ENCODE measurements around the gene CMIP.

CMIP gene

GRCh38 chr16:81497690-81498089 is 53.1 kb downstream of the CMIP start:
- peak; percentile 23 for DNase-seq

DNA sequence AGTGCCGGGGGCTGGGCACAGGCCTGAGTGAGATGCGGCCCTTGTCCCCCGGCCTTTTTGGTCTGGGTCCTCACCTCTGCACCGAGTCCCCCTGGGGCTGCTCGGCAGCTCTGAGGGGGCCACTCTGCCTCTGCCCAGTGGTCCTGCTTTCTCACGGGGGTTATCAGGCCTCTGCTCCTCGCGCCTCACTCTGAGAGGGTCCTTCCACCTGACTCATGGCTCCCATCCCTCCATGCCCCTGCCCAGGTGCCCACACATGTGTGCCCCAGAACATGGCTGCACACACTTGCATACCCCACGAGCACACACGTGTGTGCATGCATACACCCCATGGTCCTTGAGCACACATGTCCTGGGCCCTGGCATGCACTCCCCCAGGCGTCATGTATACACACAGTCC is 53.7 kb downstream of the CMIP start:
- no peak for DNase-seq

DNA sequence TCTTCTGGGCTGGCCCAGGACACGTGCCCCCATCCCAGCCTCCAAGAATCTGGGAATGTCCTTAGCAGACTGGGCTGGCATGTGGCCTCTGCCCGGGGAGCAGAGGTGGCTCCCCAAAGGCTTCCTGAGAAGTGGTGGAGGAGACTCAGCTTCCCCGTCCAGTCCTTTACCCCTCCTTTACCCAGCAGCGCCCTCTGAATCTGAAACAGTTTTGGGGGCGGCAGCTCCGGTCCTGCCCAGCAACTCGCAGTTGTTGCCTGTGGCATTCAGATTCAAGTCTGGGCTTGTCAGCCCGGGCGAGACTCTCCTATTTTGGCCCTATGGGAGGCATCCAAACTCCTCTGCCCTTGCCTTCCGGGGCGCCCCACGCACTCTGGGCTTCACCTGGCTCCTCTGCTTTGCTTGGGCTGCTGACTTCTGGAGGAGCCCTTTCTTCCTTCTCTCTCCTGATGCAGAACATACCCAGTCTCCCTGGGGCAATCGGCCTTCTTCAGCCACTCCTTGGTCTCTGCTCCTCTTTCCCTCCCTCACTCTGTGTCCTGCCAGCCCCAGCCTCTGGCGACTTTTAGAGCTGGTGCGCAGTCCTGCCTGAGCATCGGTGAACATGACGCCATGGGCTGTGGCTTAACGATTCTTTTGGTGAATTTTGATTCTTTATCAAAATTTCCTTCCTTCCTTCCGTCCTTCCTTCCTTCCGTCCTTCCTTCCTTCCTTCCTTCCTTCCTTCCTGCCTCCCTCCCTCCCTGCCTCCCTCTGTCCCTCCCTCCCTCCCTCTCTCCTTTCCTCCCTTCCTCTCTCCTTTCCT is 55.2 kb downstream of the CMIP start:
- DNase-seq = no peak

DNA sequence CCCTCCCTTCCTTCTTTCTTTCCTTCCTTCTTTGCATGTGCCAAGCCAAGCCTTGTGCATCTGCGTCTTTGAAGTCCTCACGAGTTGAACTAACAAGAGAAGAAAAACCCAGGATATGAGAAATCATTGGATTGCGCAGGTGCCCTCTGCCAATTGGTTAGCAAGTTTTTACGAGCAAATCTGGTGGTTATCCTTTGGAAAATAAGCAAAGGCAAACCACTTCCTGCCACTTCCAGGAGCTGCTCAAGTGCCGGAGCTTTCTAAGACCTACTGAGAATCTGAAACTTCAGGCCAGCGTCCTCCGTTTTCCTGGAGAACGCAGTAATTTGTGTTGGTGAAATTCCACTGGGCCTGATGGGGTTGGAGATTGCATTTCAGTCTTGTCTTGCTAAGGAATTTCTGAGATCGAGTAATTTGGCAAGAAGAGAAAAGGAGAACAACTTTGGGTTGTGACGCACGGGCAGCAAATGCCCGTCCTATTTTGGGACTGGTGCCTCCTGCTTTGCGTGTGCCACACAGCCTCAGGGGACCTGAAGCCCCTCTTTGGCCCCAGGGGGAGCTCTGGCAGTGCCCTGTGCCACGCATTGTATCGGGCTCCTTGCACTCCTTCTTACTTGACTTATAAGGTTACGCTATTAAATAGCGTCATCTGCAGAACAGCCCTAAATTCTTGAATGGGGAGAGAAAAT is 56.4 kb downstream of the CMIP start:
- DNase-seq = no peak

DNA sequence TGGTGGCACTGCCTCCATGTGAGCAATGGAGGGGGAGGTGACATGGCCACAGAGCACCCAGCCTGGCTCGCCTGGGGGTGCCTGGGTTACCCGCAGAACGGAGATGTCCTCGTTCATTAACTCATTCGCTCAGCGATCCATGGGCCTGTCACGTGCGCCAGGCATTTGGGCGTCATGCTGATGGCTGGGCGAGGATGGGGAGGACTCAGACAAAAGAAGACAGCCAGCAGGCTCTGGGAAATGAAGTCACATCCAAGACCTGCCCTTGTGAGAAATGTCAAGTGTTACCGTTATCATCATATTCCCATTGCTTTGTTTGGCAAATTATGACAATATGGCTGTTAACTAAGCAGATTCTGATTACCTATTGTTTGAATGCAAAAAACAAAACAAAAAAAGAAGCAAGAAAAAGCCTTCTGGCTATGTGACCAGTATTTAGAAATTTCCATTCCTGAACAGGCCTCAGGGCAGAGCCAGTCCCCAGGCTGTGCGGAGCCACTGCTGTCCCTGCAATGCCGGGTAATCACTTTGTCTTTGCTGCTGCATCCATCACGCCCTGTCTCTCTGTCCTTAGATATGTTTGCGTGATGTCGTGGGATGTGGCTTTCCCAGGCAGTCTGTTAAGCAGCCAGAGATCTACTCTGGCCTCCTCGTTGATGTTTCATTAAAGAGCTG is 57.9 kb downstream of the CMIP start:
- no peak for DNase-seq

DNA sequence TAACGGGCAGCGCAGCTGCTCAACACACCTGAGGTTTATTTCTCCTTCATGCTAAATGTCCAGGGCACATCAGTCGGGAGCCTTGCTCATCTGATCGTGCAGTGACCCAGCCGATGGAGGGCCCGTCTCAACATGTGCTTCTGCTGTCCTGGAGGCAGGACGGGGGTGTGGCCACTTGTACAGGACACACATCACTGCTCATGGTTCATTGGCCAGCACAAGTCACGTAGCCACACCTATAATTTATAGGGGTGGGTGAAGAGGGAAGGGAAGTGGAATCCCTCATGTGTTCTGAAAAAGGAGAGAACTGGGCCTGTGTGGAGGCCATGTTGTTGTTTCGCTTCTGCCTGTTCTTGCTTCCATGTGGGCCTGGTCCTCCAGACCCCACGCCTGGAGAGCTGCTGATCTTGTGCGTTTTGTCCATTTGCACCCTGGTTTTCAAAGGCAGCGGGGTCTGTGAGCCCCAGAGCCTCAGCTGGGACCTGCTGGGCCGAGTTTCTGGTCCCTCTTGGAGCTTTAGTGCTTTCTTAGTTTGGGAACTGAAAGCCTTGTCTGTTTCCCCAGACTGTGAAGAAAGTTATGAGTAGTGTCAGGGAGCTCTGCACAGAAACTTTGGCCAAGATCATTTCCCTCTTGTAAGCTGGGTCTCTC is 60.5 kb downstream of the CMIP start:
- no peak for DNase-seq

DNA sequence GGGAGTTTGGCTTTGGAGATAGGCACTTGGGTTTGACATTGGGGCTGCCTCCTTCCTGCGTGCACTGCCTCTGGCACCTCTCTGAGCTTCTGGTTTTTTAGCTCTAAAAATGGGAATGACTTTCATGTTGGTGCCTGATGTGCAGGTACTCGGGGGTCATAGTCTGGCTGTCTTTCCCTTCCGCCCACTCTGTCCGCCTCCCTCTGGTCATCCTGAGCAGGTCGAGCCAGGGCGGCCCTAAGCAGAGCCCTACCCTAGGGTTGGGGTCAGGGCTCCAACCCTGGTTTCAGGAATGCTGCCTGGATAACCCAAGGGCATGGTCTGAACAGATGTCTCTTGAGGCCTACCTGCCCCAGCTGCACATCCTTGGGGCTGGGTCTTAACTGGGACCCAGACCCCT is 64.8 kb downstream of the CMIP start:
- DNase-seq = no peak

GRCh38 chr16:81510016-81510415 is 65.4 kb downstream of the CMIP start:
- DNase-seq = no peak

GRCh38 chr16:81511371-81511770 is 66.8 kb downstream of the CMIP start:
- no peak for DNase-seq

DNA sequence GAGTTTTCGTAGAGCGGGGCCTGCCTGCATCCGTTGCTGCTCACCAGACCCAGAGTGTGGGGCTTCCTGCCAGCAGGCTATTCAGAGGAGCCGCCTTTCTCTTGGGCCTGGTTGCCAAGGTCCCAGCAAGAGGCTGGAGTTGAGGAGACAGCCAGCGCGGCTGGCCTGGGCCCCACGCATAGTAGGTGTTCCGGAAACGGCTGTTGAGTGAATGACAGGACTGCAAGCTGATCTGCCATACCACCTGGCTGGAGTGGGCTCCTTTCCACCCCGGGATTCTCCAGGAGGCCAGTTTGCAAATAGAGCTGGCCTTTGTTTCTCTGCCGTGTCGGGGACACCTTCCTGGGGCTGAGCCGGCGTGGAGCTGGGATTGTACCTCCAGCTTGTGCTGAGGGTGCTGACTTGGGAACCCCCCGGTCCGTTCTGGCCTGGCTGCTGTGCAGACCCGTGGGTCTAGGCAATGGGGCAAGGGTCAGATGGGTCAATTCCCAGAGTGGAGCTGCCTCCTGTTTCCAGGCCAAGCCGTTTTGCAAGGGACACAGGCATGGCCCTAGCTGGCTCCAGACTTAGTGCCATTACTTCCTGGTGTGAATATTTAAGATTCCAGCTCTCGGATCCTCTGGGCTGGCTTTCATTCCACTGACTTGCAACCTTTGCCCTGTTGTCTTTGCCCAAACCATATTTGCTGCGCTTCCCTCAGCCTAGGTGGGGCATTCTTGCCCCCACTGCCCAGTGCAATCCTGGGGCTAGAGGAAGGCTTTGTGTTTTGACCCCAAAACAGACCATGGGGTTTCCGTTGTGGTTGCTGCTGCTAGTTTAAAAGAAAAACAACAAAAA is 68.8 kb downstream of the CMIP start:
- DNase-seq = no peak

- DNase-seq = no peak
Observed at GRCh38 chr16:81514041-81514559, 69.5 kb downstream of the CMIP start.

DNA sequence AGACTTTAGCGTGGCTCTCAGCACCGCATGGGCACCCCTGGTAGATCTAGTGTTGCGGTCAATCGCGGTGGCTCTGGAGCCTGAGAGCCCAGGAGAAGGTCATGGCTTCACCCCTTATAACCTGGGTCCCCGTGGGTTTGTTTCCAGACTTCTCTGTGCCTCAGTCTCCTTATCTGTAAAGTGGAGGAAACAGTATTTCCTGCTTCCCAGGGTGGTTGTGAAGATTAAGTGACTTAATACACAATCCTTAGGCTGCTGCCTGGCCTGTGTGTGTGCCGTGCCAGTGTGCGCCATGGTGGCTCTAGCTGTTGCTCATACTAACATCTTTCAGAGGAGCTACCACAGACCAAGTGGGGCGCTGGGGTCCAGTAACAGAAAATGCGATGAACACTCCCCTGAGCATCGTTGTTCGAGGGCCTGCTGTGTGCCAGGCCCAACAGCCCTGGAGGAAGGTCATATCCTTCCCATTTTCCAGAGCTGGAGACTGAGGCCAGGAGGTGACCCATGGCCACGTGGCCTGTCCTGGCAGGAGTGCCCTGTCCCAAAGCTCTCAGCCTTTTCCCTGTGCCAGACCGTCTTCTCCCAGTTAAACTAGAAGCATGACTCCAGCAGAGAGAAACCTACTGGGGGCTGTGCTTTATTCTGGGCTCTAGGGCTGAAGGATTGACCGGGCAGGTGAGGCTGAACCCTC is 70.1 kb downstream of the CMIP start:
- no peak for DNase-seq

GRCh38 chr16:81515281-81515680 is 70.7 kb downstream of the CMIP start:
- DNase-seq = no peak

GRCh38 chr16:81515721-81516120 is 71.1 kb downstream of the CMIP start:
- DNase-seq = no peak

DNA sequence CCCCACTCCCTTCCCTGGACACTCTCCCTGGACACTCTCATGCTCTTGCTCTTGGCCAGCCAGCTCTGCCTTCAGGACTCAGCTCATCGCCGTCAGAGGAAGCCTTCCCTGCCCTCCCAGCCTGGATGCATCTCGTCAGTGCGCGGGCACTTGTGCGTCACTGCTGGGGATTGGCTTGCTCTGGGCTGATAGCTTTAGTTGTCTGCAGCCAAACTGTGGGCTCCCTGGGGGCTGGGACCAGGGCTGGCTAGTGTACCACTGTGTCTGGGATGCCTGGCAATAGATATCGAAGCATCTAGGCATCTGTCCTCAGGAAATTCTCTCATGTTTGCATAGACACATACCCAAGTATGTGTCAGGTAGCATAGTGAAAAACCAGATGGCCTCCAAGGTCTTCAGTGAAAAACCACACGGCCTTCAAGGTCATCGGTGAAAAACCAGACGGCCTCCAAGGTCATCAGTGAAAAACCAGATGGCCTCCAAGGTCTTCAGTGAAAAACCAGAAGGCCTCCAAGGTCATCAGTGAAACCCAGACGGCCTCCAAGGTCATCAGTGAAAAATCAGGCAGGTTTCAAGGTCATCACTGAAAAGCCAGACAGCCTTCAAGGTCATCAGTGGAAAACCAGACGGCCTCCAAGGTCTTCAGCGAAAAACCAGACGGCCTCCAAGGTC is 72.0 kb downstream of the CMIP start:
- DNase-seq = no peak

DNA sequence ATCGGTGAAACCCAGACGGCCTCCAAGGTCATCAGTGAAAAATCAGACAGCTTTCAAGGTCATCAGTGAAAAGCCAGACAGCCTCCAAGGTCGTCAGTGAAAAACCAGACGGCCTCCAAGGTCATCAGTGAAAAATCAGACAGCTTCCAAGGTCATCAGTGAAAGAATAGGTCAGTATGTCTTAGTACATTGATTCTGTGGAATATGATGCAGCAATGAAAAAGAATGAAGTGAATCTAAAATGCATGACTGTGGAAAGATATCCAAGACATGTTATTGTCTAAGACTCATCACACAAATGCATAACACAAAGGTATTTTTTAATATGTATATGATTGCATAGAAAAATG is 72.5 kb downstream of the CMIP start:
- no peak for DNase-seq

DNA sequence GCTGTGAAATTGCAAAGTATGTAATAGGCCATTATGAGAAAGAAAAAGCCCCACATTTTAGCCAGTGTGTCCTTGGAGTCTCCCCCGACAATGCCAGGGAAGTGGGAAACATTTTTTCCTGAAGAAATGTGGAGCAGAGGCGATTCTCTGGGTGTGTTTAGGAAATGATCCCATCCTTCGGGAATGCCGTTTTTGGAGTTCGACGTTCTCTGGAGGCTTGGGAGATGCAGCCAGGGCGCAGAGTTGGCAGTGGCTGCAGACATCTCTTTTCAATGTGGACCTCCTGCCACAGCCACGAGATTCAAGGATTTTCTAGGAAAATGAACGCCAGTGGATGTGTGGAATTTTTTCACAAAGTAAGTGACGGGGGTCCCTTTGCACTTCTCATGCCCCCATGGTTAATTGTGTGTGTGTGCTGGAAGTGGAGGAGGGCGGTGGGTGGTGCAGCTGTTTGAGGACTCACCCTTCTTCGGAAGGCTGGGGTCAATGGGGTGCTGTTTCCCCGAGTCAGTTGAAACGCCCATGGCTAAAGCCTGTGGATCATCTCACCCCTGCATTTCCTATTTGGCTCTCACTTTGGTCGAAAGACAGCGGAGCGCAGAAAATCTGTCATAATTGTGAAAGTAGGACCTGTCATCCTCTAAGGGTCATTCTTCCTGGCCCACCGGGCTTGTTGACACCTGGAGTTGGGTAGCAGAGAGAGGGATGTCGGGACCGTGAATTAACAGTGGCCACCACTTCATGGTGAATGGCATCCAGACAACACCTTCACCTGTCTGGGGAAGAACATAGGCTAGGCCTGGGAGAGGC is 73.2 kb downstream of the CMIP start:
- DNase-seq = no peak

GRCh38 chr16:81518439-81518757 is 73.8 kb downstream of the CMIP start:
- DNase-seq = no peak

GRCh38 chr16:81519301-81520150 is 74.9 kb downstream of the CMIP start:
- DNase-seq = no peak

GRCh38 chr16:81520151-81520470 is 75.5 kb downstream of the CMIP start:
- no peak for DNase-seq
